ENCODE results near the gene GALNT2.

GALNT2 gene

DNA sequence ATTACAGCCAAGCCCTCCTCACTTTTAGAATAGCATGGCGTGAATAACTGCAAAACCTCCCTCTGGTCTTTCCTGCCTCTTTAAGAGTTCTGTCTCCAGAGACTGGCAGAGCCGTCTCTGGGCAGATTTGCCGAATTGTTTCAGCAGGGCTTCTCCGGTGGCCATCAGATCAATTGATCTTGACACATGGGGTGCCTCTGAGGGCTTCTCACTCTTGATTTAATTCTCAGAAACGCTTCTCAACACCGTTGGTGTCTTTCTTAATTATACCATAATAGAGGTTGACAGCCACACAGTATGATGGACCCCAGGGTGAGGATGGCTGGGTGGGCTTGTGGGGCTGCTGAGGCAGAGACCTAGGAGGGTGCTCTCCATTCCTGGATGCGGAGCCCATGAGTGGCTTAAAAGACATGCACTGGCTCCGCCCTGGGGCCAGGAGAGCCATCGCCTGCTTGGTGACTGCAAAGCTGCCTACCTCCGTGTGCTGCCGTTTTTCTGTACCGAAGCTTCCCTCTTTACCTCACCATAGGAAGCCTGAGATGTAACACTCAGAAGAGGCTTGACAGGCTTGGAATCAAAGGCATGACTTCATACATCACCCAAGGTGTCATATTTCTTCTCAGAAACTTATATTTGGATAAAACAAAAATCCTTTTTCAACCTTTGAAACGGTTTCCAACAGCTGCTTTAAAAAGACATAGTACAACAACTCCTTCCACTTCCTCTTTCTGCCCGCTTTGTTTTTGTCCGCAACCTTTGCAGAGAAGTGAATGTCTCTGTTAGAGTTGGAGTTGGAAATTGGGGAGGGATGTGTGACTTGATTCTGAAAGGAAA is 82.9 kb downstream of the GALNT2 start:
- no peak for DNase-seq

DNA sequence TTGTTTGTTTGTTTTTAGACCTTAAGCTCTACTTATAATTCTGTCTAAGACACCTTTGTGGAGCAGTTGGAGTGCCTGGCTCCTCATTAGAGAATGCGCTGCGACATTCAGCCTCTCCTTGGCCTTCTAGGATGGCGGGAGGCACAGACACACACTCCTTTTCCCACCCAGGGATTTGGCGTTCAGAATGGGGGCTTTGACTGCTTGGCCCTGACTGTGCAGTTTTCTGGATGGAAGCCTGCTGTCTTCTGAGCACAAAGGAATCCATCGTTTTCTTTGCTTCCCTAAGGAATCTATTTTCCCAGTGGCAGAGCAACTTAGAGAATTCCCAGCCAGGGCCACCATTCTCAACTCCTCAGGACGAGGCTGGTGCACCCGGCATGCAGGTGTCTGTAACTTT is 83.6 kb downstream of the GALNT2 start:
- no peak for DNase-seq

DNA sequence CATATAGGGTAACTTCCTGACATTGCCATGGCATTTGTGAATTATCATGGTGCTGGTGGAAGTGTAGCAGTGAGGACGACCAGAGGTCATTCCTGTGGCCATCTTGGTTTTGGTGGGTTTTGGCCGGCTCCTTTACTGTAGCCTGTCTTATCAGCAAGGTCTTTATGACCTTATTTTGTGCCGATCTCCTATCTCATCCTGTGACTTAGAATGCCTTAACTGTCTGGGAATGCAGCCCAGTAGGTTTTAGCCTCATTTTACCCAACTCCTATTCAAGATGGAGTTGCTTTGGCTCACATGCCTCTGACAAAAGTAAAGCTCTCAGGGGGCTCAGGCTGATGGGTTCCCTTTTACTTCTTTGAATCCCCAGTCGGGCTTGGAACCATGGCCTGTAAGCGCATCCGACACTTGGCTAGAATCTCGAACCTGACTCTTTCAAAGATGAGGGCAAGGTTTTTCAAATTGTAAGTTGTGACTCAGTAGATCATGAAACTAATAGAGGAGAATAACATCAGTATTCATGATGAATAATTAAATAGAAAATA is 85.0 kb downstream of the GALNT2 start:
- DNase-seq, result no peak

DNA sequence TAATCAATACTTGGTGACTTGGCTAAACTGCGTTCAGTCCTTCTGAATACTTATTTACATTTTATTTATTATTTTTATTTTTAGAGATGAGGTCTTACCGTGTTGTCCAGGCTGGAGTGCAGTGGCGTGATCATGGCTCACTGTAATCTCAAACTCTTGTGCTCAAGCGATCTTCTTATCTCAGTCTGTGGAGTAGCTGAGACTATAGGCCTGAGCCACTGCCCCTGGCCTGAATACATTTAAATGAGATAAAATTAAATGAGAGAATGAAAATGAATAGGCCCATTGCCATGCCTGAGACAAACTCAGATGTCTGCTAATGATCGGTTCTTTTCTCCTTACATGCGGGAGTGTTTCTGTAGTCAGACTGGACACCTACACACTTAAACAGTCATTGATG is 86.0 kb downstream of the GALNT2 start:
- no peak for DNase-seq

DNA sequence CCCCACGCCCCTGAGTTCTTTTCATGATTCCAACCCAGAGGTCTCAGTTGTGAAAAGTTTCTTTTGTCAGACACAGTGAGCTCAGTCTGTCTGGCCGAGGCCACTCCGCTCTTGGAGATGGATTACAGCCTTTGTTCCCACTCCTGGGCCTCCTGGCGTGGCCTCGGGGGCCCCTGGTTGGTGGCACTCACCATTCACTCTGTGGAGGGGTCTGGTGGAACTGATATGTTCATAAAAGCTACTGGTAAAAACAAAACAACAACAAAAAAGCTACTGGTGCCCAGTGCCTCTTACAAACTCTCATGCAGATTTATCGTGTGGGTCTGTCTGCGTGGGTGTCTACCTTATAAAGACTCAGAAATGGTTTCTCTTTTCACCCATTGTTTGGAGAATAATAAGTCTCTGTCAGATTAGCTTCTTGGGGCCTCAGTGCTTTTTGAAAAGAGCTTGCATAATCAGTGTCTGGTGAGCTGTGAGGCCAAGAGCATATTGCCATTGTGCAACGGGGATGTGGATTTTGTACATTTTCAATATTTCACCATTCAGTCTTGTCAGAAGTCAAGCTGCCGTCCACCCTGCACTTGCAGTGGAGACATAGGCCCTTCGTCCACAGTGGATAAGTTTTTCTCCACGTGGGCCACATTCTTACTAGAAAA is 86.7 kb downstream of the GALNT2 start:
- DNase-seq, result no peak

DNA sequence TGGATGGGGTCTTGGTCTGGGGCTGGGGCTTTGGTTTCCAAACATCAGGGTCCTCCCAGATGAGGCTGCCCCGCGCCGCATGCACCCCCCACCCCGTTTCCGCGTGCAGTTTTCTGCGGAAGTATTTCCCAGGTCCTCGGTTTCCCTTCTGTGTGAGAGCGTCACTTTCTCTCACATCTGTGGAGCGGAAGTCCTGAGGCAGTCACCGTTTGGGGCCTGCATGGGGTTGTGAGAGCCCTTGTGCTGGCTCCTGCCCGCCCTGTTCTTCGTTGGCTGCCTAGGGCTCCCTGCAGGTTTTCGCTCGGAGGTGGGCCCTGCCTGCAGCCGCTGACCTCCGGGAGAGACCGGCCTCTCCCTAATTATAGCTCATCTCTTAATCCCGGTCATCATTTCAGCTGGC is 88.0 kb downstream of the GALNT2 start:
- DNase-seq, result no peak

DNA sequence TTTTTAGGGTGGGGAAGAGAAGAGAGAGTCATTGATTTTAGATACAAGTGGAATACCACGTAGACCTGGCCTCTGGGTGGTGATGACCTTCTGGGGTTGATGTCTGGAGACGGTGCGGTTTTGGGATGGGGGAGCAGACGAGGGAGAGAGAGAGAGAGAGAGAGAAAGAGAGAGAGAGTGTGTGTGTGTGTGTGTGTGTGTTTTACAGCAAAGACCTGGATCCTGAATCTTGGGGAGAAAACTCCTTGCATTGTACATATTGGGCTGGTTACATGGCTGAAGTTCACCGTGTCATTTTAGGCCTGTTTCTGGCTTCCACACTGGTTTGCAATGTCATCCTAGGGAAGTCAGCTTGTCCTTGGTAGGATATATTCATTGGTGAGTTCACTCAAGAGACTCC is 89.0 kb downstream of the GALNT2 start:
- DNase-seq, result no peak

DNA sequence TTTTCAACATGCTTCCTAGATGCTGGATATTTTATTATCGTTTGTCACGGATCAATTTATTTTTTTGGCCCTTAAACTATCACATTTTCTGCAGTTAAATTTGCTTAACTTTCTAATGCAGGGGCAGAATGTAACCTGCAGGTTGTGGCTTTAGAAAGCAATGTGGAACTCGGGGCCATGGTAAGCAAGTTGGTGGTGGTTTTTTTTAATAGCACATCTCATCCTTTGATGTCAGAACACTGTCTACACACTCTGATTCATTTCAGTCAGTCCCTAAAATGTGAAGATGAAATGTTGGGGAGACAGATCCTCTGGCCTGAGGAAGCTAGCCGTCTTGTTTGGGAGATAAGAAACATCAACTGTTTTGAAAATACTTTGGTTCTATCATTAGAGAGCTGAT is 89.5 kb downstream of the GALNT2 start:
- DNase-seq, result no peak

DNA sequence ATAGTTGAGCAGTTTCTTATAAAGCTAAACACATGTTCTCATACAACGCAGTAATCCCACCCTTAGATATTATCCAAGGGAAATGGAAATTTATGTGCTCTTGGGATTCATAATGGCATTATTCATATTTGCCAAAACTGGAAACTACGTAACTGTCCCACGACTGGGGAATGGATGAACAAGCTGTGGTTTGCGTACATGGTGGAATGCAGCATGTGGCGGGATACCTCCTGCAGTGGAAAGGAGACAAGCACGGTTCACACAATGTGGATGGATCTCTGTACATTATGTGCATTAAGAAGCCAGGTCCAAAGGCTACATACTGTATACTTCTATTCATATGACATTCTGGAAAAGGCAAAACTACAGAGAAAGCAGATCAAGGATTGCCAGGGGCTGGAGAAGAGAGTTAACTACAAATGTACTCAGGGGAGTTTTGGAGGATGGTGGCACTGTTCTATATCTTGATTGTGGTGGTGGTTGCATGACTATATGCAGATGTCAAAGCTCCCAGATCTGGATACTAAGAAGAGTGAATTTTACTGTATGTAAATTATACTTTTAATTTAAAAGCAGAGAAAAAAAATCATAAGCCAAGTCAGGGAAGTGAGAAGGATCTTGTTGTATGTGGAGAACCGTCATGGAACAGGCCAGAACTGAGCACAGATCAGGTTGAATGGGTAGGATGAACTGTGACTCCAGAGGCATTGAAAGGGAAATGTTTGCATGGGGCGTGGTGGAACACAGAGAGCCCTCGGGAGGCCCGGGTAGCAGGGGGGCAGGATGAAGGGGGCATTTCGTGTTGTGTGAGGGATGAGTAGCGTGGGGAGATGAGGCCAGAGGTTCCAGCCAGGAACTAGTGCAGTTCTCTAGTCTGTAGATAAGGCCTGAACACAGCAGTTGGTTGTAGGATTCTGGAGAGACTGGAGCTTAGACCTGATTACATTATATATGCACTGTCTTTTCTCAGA is 90.7 kb downstream of the GALNT2 start:
- DNase-seq, result no peak

DNA sequence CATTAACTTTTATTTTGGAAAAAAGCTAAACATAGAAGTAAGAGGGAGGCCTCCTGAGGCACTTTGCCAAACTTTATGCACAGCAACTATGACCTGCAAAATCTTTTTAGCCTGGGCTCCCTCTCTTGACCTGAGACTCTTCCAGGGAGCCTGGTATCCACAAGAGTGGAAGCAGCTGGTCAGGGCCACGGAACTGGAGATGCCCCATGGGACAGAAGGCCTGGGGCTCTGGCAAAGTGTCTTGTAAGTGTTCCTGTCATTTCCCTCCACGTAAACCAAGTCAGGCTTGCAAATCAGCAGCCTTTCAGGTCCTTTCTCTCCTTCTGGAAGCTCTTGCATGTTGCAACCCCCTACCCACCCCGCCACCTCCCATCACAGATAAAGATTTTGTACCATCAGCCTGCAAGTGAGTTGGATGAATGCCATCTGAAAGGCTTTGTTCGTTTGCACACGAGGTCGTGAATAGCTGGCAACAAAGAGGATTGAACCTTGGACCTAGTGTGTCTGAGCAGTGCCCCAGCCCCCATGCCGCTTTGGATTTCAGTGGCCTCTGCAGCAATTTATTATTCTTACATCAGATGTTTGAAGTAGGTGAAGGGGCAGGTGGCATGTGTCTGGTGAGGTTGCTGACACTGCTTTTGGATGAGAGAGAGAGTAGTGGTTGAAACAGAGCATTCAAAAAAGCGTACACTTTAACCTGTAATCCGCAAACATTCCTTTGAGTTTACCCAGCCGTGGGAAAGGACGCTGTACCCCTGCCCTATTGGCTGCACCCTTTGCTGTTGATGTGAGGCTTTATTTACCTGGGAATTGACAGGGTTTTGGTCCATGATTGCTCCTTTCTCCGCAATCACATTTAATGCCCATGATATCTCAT is 91.6 kb downstream of the GALNT2 start:
- peak; percentile 58 for DNase-seq

DNA sequence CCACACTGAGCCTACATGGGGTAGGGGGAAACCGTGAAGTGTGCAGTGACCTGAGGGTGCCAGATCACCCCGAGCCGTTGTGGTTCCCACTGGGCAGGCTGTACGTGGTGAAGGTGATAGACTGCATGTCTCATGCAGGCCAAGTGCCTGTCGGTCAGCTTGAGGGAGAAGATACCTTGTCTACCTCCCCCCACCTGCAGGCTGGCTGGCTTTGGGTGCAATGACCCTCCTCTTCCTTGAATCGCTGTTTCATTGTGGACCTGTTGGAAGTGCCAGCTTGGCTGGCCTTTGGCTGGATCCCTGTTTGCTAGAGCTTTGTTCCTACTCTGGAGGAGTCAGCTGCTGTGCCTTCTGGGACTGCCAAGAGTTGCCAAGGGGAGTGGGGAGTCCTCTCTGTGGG is 92.5 kb downstream of the GALNT2 start:
- DNase-seq, result no peak

DNA sequence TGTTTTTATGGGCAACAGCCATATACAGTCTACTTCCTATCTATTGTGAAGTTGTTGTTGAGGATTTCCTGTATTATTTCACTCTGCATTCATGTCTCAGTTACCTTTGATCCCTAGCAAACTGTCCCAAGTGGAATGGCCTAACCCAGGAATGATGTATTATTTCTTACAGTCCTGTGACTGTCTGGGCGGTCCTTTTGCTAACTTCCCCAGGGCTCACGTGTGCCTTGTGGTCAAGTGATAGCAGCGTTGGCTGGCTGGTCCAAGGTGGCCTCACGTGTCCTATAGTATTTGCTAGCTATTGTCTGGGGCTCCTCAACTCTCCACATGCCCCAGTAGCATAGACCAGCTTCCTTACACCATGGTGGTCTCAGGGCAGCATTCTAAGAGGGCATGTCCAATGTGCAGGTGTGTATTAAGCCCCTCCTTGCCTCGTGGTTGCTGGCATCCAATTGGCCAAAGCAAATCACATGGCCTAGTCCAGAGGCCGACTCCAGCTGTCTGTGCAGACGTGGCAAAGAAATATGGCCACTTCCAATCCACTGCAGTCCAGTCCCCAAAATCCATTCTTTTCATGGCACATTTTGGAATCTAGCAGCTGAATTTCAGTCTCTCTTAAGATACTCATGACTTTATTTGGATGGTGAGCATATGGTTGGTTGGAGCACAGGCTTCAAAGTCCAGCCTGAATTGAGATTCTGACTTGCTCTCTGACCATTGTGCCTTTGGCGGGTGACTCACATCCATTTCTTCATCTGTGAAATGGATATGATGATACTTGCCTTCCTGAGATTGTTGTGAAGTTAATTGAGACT is 94.1 kb downstream of the GALNT2 start:
- DNase-seq, result no peak

DNA sequence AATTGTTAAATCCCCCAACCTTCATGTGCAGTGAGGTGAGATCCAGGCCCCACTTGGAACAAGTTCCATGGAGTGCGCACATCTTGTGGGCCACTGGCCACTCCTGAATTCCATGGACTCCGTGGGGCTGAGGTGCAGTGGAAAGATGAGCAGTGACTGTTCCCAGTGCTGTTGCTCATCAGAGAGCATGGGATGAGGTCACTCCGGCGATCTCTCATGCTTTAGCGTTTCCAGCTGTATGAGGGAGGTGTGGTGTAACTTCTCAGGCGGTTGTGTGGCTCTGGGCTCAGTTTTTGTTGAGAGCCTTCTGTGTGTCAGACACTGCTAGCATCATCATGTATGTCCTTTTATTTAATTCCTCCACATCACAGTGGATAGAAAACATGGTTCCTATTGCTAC is 96.2 kb downstream of the GALNT2 start:
- no peak for DNase-seq

DNA sequence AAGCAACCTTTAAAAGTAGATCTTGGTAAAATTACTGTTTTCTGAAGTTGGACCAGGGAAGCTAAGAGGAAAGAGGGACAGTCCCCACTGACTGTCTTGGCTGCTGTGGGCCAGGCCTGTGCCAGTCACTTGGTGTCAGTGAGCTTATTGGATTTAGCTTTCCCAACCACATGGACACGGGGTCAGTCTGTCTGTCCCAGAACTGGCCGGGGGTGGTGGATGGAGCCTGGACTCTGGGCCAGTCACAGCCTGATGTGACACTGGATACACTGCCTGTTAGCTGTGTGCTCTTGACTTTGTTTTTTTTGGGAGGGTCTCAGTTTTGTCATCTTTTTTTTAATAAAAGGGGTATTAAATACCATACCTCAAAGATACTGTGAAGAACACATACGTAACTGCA is 96.7 kb downstream of the GALNT2 start:
- DNase-seq, result no peak

DNA sequence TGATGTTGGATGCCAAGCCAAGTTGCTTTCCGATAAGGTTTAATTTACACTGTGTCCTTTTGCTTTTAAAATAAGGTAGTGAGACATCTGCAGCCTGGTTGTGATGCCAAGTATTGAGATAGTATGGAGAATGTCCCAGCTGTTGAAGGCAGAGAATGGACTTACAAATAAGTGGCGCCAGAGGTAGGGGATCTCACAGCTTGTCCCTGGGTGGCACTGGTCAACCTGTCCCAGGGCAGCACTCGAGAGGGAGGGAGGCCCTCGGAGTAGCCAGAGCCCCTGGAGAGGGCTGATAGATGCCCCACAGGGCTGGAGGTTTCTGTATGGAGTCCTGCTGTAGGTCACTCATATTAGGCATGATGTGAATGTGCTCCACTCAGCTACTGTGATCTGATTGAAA is 98.5 kb downstream of the GALNT2 start:
- no peak for DNase-seq

DNA sequence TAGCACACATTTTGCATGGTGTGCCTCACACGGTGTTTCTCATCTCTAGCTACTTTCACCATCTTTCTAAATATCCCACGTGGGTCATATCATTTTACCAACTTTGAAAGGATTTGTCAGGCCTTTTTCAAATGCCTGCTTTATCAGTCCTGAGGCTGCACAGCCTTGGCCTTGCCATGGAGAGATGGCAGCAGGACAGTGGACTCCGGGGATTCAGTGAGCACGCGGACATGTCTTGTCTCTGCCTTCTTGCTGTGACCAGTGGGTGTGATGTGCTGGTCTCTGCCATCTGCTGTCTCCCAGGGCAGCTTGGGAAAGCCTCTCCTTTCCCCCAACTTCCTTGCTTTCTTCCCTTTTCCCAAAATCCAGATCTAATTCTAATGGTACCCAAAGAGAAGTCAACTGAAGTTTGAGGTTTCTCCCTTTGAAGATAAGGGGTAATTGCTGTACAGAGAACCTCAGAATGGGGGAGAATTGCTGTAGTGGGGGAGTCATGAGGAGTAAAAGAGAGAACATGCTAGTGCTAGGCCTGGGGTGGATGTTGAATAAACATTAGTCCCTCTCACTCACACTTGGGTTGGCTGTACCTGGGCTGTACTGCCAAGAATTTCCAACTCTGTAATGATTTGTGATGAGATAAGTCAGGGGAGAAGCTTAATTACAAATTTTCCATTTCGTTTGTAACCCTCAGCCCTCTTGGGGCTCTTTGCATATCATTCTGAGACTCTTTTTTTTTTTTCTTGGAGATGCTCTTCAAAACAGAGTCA is 99.5 kb downstream of the GALNT2 start:
- DNase-seq, result no peak

DNA sequence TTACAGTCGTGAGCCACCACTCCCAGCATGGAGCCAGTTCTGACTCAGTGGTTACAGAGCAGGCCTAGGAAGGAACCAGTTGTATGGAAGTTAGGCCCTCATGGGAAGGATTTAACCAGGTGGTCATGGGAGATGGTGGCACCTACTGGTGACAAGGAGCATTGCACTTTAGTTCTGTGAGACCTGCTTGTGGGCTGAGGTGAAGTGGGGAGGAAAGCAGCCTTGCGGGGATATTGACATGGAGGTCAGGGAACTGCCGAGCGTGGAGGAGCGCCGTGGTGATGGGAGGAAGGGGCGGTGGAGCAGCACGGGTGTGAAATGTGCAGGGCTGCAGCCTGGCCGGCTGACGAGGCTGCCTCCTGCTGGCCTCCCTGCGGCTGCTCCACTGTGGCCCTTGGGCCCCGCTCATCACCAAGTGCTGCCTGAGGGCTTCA is 100.4 kb downstream of the GALNT2 start:
- peak; percentile 46 for DNase-seq

DNA sequence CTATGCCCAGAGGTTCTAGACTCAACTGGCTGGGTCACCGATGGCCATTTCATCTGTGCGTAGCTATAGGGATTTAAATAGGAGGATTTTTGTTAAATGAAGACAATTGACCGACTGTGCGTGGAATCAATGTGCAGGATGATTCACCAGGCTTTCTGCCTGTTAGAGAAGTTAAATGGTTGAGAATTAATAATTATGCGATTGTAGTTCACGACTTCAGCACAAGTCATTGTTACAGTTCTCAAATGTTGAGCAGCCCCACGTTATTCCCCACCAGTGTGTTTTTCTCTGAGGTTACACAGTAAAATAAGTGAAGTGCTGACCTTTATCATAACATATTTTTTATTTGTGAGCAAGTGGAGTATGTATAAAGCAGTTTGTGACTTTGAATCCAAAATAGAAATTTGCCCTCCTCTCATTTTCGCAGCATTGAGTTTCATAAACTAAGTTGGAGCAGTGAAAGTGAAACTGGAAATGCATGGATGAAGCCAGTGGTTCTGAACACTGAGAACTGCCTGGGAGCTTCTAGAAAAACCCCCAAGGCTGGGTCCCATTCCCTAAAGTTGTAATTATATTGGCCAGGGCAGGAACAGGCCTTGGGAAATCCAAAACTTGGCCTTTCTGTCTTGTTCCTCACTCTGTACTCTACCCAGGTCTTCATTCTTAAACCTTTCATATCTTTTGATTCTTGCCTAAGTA is 102.6 kb downstream of the GALNT2 start:
- no peak for DNase-seq

DNA sequence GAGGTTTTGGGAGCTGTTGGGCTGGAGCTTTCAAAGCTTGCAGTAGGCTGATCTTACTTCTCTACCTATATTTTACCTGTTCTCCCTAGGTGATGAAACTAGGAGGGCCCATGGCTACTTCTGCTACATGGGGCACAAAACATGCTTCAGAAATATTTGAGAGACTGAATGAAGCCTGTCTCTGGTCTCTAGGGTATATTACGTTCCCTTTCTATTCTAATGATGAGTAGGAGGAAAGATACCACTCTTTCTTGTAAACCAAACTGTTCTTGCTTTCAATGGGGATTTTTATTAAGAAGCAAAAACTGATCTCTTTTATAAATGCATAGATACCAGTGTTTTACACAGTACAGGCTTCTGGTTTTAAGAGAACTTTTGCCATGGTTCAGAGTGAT is 103.1 kb downstream of the GALNT2 start:
- no peak for DNase-seq

DNA sequence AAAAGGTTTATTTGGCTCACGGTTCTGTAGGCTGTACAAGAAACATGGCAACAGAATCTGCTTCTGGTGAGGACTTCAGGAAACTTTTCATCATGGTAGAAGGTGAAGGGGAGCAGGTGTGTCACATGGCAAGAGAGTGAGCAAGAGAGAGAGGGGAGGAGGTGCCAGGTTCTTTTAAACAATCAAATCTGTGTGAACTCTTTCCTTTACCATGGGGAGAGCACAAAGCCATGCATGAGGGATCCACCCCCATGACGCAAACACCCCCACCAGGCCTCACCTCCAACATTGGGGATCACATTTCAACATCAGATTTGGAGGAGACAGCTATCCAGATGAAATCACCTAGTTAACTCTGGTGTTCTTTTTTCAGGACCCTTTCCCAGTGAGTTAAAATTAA is 103.6 kb downstream of the GALNT2 start:
- no peak for DNase-seq
